Stomach (tissue), 4 donors: Measurements from ENCODE around the gene SELENOM.

Source experiments
- CTCF ChIP-seq, 7 experiments: fragments of 450-650 bp in 4 of 7; fragments of 200-600 bp in 3 of 7; sonication (generic) in 3 of 7; IDR thresholded peaks; one replicate each; pipeline ENCODE4 v1.5.1; 2016 to 2019; ENCODE audit warnings: antibody characterized with exemption in 7 of 7, control low read depth in 2 of 7, mild to moderate bottlenecking in 1 of 7
- EP300 ChIP-seq: sonication (generic); formaldehyde crosslinking; IDR thresholded peaks from one replicate; pipeline ENCODE4 v1.6.1; 2017; ENCODE audit warnings: antibody characterized with exemption
- POLR2A ChIP-seq, 4 donors: fragments of 450-650 bp; IDR thresholded peaks; one replicate each; pipeline ENCODE4 v1.6.1; 2016; ENCODE audit warnings: antibody characterized with exemption in 4 of 4, control low read depth in 2 of 4, mild to moderate bottlenecking in 1 of 4, moderate library complexity in 1 of 4
- POLR2AphosphoS5 ChIP-seq, 3 donors: sonication (generic); formaldehyde crosslinking; IDR thresholded peaks; one replicate each; pipeline ENCODE4 v1.6.1; 2016; ENCODE audit warnings: antibody characterized with exemption in 3 of 3

DNA sequence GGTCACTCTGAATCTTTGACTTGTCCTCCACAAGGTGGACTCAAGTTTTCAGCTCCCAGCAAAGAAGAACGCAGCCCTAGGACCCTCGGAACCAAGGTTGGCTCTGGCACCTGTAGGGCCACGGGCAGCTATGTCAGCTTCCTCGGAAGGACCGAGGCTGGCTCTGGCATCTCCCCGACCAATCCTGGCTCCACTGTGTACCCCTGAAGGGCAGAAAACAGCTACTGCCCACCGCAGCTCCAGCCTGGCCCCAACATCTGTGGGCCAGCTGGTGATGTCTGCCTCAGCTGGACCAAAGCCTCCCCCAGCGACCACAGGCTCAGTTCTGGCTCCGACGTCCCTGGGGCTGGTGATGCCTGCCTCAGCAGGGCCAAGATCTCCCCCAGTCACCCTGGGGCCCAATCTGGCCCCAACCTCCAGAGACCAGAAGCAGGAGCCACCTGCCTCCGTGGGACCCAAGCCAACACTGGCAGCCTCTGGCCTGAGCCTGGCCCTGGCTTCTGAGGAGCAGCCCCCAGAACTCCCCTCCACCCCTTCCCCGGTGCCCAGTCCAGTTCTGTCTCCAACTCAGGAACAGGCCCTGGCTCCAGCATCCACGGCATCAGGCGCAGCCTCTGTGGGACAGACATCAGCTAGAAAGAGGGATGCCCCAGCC, 17.6 kb upstream of the SELENOM start:
- no peak for TF ChIP-seq POLR2A (IDR thresholded peaks at IDR 0.05)
- no peak for TF ChIP-seq CTCF (IDR thresholded peaks at IDR 0.05)
- TF ChIP-seq POLR2AphosphoS5 (IDR thresholded peaks at IDR 0.05) = no peak
- TF ChIP-seq EP300 = no peak
